H9 (cell line): Measurements from ENCODE around the gene ING5. TPM values are rescaled to one million over a fixed set of nuclear protein-coding genes. Genes with fewer than 3 reads are reported as not detected.

Experiments
- DNase-seq: peaks from one replicate; pipeline ENCODE4 v3.0.0-alpha.2; 2017
- H2AFZ ChIP-seq: one replicate; pipeline ENCODE4 v1.6.1; 2013; ENCODE audit warnings: mild to moderate bottlenecking, low read length, control low read depth, moderate library complexity
- H2AK5ac ChIP-seq: 2 replicates; pipeline ENCODE4 v1.6.1; 2013; ENCODE audit warnings: low read length, control low read depth, mixed read lengths; ENCODE audit not compliant: insufficient read length
- H2BK120ac ChIP-seq: one replicate; pipeline ENCODE4 v1.6.1; 2013; ENCODE audit warnings: low read depth, mild to moderate bottlenecking, low read length, control low read depth, inconsistent platforms; ENCODE audit not compliant: poor library complexity, severe bottlenecking
- H2BK12ac ChIP-seq: 2 replicates; pipeline ENCODE4 v1.6.1; 2013; ENCODE audit warnings: low read length, control low read depth, mixed read lengths, low read depth; ENCODE audit not compliant: insufficient read length
- H2BK15ac ChIP-seq: 2 replicates; pipeline ENCODE4 v1.6.1; 2013; ENCODE audit warnings: low read depth, low read length, control low read depth
- H2BK20ac ChIP-seq: one replicate; pipeline ENCODE4 v1.6.1; 2013; ENCODE audit warnings: low read depth, mild to moderate bottlenecking, low read length, control low read depth, inconsistent platforms; ENCODE audit not compliant: poor library complexity, severe bottlenecking
- H2BK5ac ChIP-seq: 2 replicates; pipeline ENCODE4 v1.6.1; 2013; ENCODE audit warnings: low read length, control low read depth, mixed read lengths; ENCODE audit not compliant: insufficient read length
- H3K14ac ChIP-seq: 2 replicates; pipeline ENCODE4 v1.6.1; 2013; ENCODE audit warnings: low read length, control low read depth; ENCODE audit not compliant: insufficient read depth
- H3K18ac ChIP-seq: 2 replicates; pipeline ENCODE4 v1.6.1; 2013; ENCODE audit warnings: low read depth, mild to moderate bottlenecking, mixed read lengths, low read length, control low read depth; ENCODE audit not compliant: insufficient read length
- H3K23ac ChIP-seq: 2 replicates; pipeline ENCODE4 v1.6.1; 2013; ENCODE audit warnings: low read length, control low read depth, mixed read lengths, low read depth; ENCODE audit not compliant: insufficient read length
- H3K23me2 ChIP-seq: 2 replicates; pipeline ENCODE4 v1.6.1; 2013; ENCODE audit warnings: low read depth, mild to moderate bottlenecking, mixed read lengths, low read length, control low read depth; ENCODE audit not compliant: insufficient read length, poor library complexity, severe bottlenecking
- H3K27ac ChIP-seq: 2 replicates; pipeline ENCODE4 v1.5.1; 2013; ENCODE audit warnings: low read length, control low read depth, mixed read lengths, low read depth; ENCODE audit not compliant: insufficient read length
- H3K27me3 ChIP-seq: 2 replicates; pipeline ENCODE4 v1.6.1; 2013; ENCODE audit warnings: low read length, control low read depth, inconsistent platforms; ENCODE audit not compliant: insufficient read depth
- H3K4ac ChIP-seq: 2 replicates; pipeline ENCODE4 v1.6.1; 2013; ENCODE audit warnings: low read depth, mild to moderate bottlenecking, control low read depth, inconsistent platforms, low read length, moderate library complexity
- H3K4me1 ChIP-seq: 2 replicates; pipeline ENCODE4 v1.6.1; 2013; ENCODE audit warnings: low read length, control low read depth, inconsistent platforms; ENCODE audit not compliant: insufficient read depth
- H3K4me2 ChIP-seq: 2 replicates; pipeline ENCODE4 v1.6.1; 2013; ENCODE audit warnings: low read length, control low read depth, mixed read lengths; ENCODE audit not compliant: insufficient read length, insufficient read depth
- H3K56ac ChIP-seq: 2 replicates; pipeline ENCODE4 v1.6.1; 2013; ENCODE audit warnings: low read depth, mild to moderate bottlenecking, mixed read lengths, low read length, control low read depth; ENCODE audit not compliant: insufficient read length
- H3K79me1 ChIP-seq: 2 replicates; pipeline ENCODE4 v1.6.1; 2013; ENCODE audit warnings: low read depth, mild to moderate bottlenecking, moderate library complexity, low read length, control low read depth, inconsistent platforms; ENCODE audit not compliant: insufficient read depth, poor library complexity, severe bottlenecking
- H3K79me2 ChIP-seq: 2 replicates; pipeline ENCODE4 v1.6.1; 2013; ENCODE audit warnings: low read length, control low read depth, inconsistent platforms; ENCODE audit not compliant: insufficient read depth
- H3K9ac ChIP-seq: 2 replicates; pipeline ENCODE4 v1.6.1; 2013; ENCODE audit warnings: low read length, control low read depth, mixed read lengths; ENCODE audit not compliant: insufficient read length; ENCODE audit errors: extremely low read depth
- H3K9me3 ChIP-seq: one replicate; pipeline ENCODE4 v1.6.1; 2013; ENCODE audit warnings: low read depth, low read length, inconsistent platforms; ENCODE audit not compliant: control insufficient read depth
- H3T11ph ChIP-seq: one replicate; pipeline ENCODE4 v1.6.1; 2013; ENCODE audit warnings: mild to moderate bottlenecking, low read length, control low read depth, inconsistent platforms
- H4K20me1 ChIP-seq: one replicate; pipeline ENCODE4 v1.6.1; 2013; ENCODE audit not compliant: control insufficient read depth, insufficient read length, insufficient read depth
- H4K5ac ChIP-seq: 2 replicates; pipeline ENCODE4 v1.6.1; 2013; ENCODE audit warnings: low read depth, mild to moderate bottlenecking, mixed read lengths, low read length, control low read depth; ENCODE audit not compliant: insufficient read length
- H4K8ac ChIP-seq: replicated peaks from 2 replicates; pipeline ENCODE4 v1.6.1; 2013; ENCODE audit warnings: low read length, control low read depth, mixed read lengths, low read depth; ENCODE audit not compliant: insufficient read length
- H4K91ac ChIP-seq: 2 replicates; pipeline ENCODE4 v1.6.1; 2013; ENCODE audit warnings: low read depth, mild to moderate bottlenecking, moderate library complexity, mixed read lengths, low read length, control low read depth; ENCODE audit not compliant: insufficient read length
- H3K27ac Mint-ChIP-seq, 3 experiments: 2 replicates in 2 of 3; 3 replicates in 1 of 3; pipeline ENCODE4 v1.8.0; 2020 to 2021; ENCODE audit warnings: mixed read lengths in 3 of 3, mild to moderate bottlenecking in 1 of 3, moderate library complexity in 1 of 3
- H3K27me3 Mint-ChIP-seq: 2 replicates; pipeline ENCODE4 v1.8.0; 2021; ENCODE audit warnings: low read depth, mild to moderate bottlenecking, moderate library complexity, mixed read lengths
- H3K36me3 Mint-ChIP-seq, 3 experiments: 2 replicates in 2 of 3; 3 replicates in 1 of 3; pipeline ENCODE4 v1.8.0; 2020 to 2021; ENCODE audit warnings: low read depth in 3 of 3, mixed read lengths in 3 of 3; ENCODE audit not compliant: insufficient read depth in 1 of 3
- H3K4me1 Mint-ChIP-seq, 2 experiments: 2 replicates each; pipeline ENCODE4 v1.8.0; 2020; ENCODE audit warnings: mixed read lengths in 2 of 2
- H3K4me3 Mint-ChIP-seq, 2 experiments: 2 replicates in 1 of 2; 3 replicates in 1 of 2; pipeline ENCODE4 v1.8.0; 2020 to 2021; ENCODE audit warnings: mild to moderate bottlenecking in 2 of 2, mixed read lengths in 2 of 2, moderate library complexity in 1 of 2
- H3K9me3 Mint-ChIP-seq, 2 experiments: 2 replicates in 1 of 2; 3 replicates in 1 of 2; pipeline ENCODE4 v1.8.0; 2020; ENCODE audit warnings: mild to moderate bottlenecking in 2 of 2, mixed read lengths in 2 of 2, moderate library complexity in 1 of 2
- WGBS: extraction: QIAGEN DNeasy Blood & Tissue Kit; methylation state at CpG from one replicate; pipeline ENCODE4 v1.1.7; 2013; ENCODE audit warnings: missing lambda C conversion rate, low lambda C conversion rate, mixed read lengths; ENCODE audit not compliant: insufficient read length; ENCODE audit errors: extremely low coverage; 5-methylcytosine and 5-hydroxymethylcytosine counted together
- total RNA-seq: library from RNA; stranded (reverse); gene quantifications from 2 replicates; pipeline ENCODE4 v1.2.1, GENCODE V29; 2021
- TF ChIP-seq, protein P1 (sequence below): fragments of 200-600 bp; sonication (generic); conservative IDR thresholded peaks from 3 replicates; pipeline ENCODE4 v1.8.0; 2021; ENCODE audit warnings: antibody characterized with exemption, mild to moderate bottlenecking

ING5 gene
- total RNA-seq, 1 experiment from 2014 or later: 66.0 TPM

DNA sequence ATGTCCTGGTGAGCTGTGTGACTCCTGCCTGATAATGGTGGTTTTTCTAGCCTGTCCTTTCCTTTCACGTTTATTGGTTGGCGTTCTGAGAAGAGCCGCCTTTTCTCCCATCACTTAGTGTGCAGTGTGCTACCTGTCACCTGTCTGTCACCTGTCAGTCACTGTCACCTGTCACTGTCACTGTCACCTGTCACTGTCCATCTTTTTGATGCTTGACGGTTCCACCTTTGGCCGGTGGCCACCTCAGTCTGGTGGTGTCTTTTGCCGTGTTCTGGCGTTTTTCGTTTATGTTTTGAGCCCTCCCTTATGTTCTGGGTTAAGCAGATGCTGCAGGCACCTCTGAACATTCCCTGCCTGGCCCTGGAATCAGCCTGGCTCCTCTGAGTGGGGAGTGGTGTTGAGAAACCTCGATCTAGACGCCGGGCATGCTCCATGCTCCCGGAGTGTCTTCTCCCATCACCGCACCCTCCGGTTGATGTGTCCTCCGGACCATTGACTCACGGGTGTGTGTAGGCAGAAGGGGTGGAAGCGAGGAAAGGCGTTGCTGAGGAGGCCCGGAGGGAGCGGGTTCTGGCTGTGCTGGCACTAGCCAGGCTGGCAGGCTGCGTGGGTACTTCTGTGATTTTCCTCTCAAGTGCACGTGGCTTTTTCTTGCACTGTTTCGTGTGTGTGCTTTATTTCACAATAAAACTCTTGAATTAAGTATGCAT is 36.0 kb upstream of the ING5 start:
- WGBS: no CpG with 5 or more reads among the region's 23 CpGs
- Histone ChIP-seq H3K4me2 (no peak overlapping the region), H2AK5ac (no peak overlapping the region), H3K9ac (no peak overlapping the region), H4K91ac (no peak overlapping the region), H3K4me1 (no peaks in the 10 kb centered on the region), H2BK5ac (no peak overlapping the region), H3K27me3 (no peaks in the 10 kb centered on the region; the same call in 1 of the 2 replicates), H3K23me2 (no peaks in the 10 kb centered on the region), H3K18ac (no peak overlapping the region), H3K4ac (no peak overlapping the region), H3T11ph (no peak overlapping the region), H4K8ac (no peak overlapping the region), H3K27ac (no peak overlapping the region), H4K5ac (no peak overlapping the region), H3K79me1 (no peaks in the 10 kb centered on the region), H2AFZ (no peak overlapping the region), H4K20me1 (no peaks in the 10 kb centered on the region), H2BK12ac (no peak overlapping the region), H2BK120ac (no peak overlapping the region), H3K56ac (no peak overlapping the region), H3K9me3 (no peaks in the 10 kb centered on the region), H2BK15ac (no peak overlapping the region), H3K23ac (no peak overlapping the region), H3K14ac (no peak overlapping the region), H3K79me2 (no peaks in the 10 kb centered on the region), H2BK20ac (no peak overlapping the region)
- Mint-ChIP-seq H3K27me3 (no peaks in the 10 kb centered on the region; the same call in 1 of the 2 replicates), H3K36me3 (peaks cover 10 to 60% (median 60%) of the 10 kb centered on the region in 3 experiments; a peak in 6 of 7 replicates), H3K27ac (no peak overlapping the region), H3K4me1 (peaks cover 2 to 5% of the 10 kb centered on the region in 2 experiments; a peak in 3 of 4 replicates), H3K4me3 (no peak overlapping the region), H3K9me3 (no peaks in the 10 kb centered on the region)
- TF ChIP-seq, protein P1, sequence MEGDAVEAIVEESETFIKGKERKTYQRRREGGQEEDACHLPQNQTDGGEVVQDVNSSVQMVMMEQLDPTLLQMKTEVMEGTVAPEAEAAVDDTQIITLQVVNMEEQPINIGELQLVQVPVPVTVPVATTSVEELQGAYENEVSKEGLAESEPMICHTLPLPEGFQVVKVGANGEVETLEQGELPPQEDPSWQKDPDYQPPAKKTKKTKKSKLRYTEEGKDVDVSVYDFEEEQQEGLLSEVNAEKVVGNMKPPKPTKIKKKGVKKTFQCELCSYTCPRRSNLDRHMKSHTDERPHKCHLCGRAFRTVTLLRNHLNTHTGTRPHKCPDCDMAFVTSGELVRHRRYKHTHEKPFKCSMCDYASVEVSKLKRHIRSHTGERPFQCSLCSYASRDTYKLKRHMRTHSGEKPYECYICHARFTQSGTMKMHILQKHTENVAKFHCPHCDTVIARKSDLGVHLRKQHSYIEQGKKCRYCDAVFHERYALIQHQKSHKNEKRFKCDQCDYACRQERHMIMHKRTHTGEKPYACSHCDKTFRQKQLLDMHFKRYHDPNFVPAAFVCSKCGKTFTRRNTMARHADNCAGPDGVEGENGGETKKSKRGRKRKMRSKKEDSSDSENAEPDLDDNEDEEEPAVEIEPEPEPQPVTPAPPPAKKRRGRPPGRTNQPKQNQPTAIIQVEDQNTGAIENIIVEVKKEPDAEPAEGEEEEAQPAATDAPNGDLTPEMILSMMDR: no peak
- no peak for DNase-seq
